Subcutaneous abdominal adipose tissue (tissue), 5 donors: ENCODE measurements around the gene EPB42.

Experiments used
- H3K27ac ChIP-seq: one replicate; pipeline ENCODE4 v1.7.0; 2013; ENCODE audit warnings: low read depth, mild to moderate bottlenecking, inconsistent platforms, low read length, moderate library complexity
- H3K27me3 ChIP-seq, 5 donors: one replicate each; pipeline ENCODE4 v1.7.0; 2013; ENCODE audit warnings: low read length in 5 of 5, inconsistent platforms in 1 of 5; ENCODE audit not compliant: control insufficient read depth in 5 of 5, insufficient read depth in 4 of 5
- H3K36me3 ChIP-seq, 5 donors: one replicate each; pipeline ENCODE4 v1.7.0; 2013; ENCODE audit warnings: low read length in 5 of 5; ENCODE audit not compliant: control insufficient read depth in 5 of 5, insufficient read depth in 5 of 5
- H3K4me1 ChIP-seq, 5 donors: one replicate each; pipeline ENCODE4 v1.7.0; 2013; ENCODE audit warnings: low read length in 5 of 5, mild to moderate bottlenecking in 3 of 5, moderate library complexity in 1 of 5; ENCODE audit not compliant: control insufficient read depth in 5 of 5, insufficient read depth in 5 of 5
- H3K4me3 ChIP-seq, 5 donors: one replicate each; pipeline ENCODE4 v1.7.0; 2013; ENCODE audit warnings: low read length in 5 of 5, low read depth in 1 of 5
- H3K9ac ChIP-seq, 5 donors: one replicate each; pipeline ENCODE4 v1.7.0; 2013; ENCODE audit warnings: low read length in 5 of 5, mild to moderate bottlenecking in 4 of 5, moderate library complexity in 3 of 5
- H3K9me3 ChIP-seq, 5 donors: one replicate each; pipeline ENCODE4 v1.7.0; 2013; ENCODE audit warnings: low read length in 5 of 5; ENCODE audit not compliant: control insufficient read depth in 5 of 5
- donor health status: healthy.
- donor health status: healthy.
- donor health status: healthy.
- donor health status: healthy.
- donor health status: healthy.

The EPB42 gene

DNA sequence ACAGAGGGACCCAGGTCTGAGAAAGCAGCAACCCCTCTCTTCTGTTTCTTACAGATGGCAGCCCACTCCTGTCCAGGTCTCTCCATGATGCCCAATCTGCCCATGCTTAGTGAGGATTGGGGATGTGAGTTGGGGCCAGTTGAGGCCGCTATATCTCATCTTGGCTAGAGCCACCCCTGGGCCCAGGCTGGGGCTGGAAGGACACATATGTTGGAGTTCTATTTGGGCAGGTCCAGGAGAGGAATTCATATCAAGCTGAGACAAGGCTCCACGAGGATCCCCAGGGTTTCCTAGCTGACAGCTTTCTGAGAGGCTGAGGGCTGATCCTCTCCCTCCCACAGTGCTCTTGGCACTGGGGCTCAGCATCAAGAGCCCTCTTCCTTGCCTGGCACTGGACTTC, 34.6 kb upstream of the EPB42 start:
- Histone ChIP-seq H3K27ac (no peak overlapping the region), H3K4me1 (peaks cover 0 to 2% (median 0%) of the 10 kb centered on the region in 5 donors), H3K27me3 (peaks cover 0 to 4% (median 0%) of the 10 kb centered on the region in 5 donors), H3K36me3 (no peaks in the 10 kb centered on the region), H3K9me3 (no peaks in the 10 kb centered on the region), H3K4me3 (no peak overlapping the region), H3K9ac (no peak overlapping the region)

DNA sequence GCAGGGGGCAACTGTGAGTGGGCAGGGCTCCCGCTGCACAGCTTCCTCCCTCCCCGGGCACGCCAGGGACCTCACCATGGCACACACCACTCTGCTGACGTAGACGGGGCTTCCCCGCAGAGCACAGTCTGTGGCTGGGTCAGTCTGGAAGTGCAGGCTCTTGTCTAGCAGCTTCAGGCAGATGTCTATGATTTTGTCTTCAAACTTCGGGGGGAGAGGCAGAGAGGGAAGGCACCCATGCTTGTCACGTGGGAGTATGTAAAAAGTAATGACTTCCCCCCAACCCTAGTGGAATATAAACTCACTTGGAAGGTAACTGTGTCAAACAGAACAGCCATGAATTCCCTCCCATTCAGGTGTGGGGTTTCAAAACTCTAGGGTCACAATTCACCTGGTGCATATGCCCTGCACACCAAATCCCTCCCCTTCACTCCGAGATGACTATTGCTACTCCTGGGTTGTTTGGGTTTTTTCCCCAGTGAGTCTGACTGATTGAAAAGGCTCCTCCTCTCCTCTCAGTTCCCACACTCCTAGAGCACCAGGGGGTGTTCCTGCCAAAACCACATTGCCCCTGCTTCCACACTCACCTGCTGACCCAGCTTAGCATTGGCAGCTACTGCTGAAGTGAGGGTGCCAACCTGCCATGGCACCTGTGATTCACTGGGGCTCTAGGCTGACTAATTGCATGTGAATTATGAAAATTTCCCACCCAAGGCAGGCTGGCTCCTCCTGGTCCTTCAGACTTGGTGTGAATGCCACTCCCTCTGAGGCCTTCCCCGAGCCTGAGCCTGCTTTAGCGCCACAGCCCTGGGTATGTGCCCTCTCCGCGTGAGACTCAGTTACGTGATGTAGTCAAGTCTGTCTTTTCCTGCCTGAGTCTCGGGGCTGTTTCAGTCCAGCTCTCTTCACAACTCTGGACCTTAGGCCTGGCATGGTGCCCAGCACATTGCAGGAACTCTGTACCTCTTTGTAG, 32.9 kb upstream of the EPB42 start:
- Histone ChIP-seq H3K27ac (no peak overlapping the region), H3K9ac (no peak overlapping the region), H3K4me1 (peaks cover 0 to 2% (median 0%) of the 10 kb centered on the region in 5 donors), H3K36me3 (no peaks in the 10 kb centered on the region), H3K27me3 (peaks cover 0 to 4% (median 0%) of the 10 kb centered on the region in 5 donors), H3K4me3 (no peak overlapping the region), H3K9me3 (no peaks in the 10 kb centered on the region)

DNA sequence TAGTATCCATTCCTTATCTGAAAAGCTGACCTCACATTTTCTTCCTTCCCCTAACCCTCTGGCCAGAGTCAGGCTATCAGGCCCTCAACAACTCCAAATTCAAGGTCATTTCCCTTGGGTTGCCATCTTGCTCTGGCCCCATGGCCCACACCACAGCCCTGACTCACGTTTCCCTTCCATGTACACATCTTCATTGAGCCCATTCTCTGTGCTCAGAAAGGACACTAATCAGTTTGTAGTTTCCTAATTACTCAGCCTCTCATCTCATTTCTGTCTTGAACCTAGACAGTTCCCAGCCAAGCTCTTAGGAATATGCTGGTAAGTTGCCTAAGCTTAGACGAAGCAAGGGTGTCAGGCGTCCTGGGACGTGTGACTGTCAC, 31.0 kb upstream of the EPB42 start:
- Histone ChIP-seq H3K36me3 (no peaks in the 10 kb centered on the region), H3K4me3 (no peak overlapping the region), H3K4me1 (peaks cover 0 to 2% (median 0%) of the 10 kb centered on the region in 5 donors), H3K9ac (no peak overlapping the region), H3K9me3 (no peaks in the 10 kb centered on the region), H3K27ac (no peak overlapping the region), H3K27me3 (peaks cover 0 to 4% (median 0%) of the 10 kb centered on the region in 5 donors)

DNA sequence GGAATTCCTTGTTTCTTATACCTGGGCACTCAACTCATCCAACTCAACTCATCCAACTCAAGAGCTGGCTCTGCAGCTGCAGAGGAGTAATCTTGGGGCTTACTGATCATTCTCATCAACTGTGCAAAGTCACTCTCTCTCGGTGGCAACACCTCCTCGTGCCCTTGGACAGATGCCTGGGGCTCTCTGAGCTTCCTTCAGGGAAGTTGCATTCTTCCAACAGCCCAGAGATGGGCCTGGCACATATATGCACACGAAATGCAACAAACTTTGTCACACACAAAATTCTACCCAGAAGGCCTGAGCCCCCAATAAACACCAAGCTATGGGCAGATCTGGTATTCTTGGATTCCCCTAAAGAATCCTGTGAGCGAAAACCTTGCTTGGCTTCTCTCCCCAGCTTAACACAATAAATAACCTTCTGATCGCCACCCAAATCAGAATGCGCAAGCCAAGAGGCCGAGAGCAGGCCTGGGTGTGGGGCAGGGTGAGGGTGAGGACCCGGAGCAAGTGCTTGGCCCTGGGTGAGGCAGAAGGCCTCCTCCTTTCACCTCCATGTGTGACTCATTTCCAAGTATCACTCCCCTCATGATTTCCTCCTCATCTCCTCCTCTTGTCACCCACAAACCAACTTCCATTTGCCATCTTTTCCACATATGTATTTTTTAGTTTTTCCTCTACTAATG, 30.5 kb upstream of the EPB42 start:
- peaks cover 0 to 2% (median 0%) of the 10 kb centered on the region in 5 donors for H3K4me1 ChIP-seq
- H3K4me3 ChIP-seq, result no peak overlapping the region
- no peaks in the 10 kb centered on the region for H3K9me3 ChIP-seq
- no peaks in the 10 kb centered on the region for H3K36me3 ChIP-seq
- H3K27me3 ChIP-seq, result peaks cover 0 to 4% (median 0%) of the 10 kb centered on the region in 5 donors
- no peak overlapping the region for H3K27ac ChIP-seq
- H3K9ac ChIP-seq, result no peak overlapping the region

DNA sequence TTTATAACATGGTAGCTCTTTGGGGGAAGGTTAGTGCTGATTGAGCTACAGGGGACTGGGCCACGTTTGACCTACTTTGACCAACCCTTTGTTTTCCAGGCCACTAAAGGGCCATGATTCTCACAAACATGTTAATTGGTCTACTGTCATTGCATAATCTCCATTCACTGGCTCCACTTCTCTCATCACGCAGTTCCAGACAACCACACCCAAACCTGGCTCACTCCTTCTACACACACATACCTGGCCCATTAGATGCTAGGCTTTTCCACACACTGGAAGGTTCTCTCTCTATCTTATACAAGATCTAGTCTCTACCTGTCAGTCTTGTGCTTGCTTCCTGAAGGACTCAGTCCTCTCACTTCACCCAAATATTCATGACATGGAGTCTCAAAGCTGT, 30.0 kb upstream of the EPB42 start:
- Histone ChIP-seq H3K27me3 (peaks cover 0 to 4% (median 0%) of the 10 kb centered on the region in 5 donors), H3K9me3 (no peaks in the 10 kb centered on the region), H3K36me3 (no peaks in the 10 kb centered on the region), H3K27ac (no peak overlapping the region), H3K9ac (no peak overlapping the region), H3K4me3 (no peak overlapping the region), H3K4me1 (peaks cover 0 to 2% (median 0%) of the 10 kb centered on the region in 5 donors)

DNA sequence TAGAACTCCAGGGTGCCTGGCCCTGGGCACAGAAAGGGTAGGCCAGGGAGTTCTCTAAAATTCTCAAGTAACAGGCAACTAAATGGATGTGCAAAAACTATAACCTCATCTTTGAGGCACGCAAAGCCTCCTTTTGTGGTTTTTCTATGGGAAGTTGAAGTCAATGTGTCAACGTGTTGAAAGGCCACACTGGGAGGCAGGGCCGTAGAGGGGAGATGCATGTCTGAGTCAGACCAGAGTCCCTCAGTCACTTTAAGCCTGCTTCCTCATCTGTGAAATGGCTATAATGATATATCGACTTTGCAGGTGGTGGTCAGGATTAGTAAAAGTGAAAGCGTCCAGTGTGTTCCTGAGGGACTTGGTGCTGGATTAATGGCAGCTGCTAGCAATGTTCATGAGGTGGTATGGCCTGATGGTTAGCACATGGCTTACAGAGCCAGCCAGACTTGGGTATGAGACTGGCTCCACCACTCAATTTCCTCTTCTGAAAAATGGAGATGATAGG, 28.9 kb upstream of the EPB42 start:
- Histone ChIP-seq H3K9ac (no peak overlapping the region), H3K27me3 (peaks cover 0 to 4% (median 0%) of the 10 kb centered on the region in 5 donors)

DNA sequence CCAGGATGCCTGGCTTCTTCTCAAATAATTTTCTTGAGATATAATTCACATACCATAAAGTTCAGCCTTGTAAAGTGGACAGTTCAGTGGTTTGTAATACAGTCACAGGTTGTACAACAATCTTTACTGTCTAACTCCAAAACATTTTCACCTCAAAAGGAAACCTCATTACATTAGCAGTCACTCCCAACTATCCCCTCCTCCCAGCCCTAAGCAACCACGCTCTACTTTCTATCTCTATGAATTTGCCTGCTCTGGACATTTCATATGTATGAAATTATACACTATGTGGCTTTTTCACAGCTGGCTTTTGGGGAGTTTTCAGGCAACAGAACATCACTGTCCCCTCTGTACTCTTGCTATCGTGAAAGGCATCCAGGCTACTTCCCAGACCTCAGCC, 28.4 kb upstream of the EPB42 start:
- no peaks in the 10 kb centered on the region for H3K9me3 ChIP-seq
- no peaks in the 10 kb centered on the region for H3K36me3 ChIP-seq
- H3K27ac ChIP-seq, result no peak overlapping the region
- H3K4me3 ChIP-seq, result no peak overlapping the region
- H3K9ac ChIP-seq, result no peak overlapping the region
- H3K4me1 ChIP-seq, result peaks cover 0 to 2% (median 0%) of the 10 kb centered on the region in 5 donors
- H3K27me3 ChIP-seq, result peaks cover 0 to 4% (median 0%) of the 10 kb centered on the region in 5 donors

More for the DNA sequence above, 28.9 kb upstream of the EPB42 start:
- H3K36me3 ChIP-seq, result no peaks in the 10 kb centered on the region
- H3K4me1 ChIP-seq, result peaks cover 0 to 2% (median 0%) of the 10 kb centered on the region in 5 donors
- no peak overlapping the region for H3K4me3 ChIP-seq
- no peak overlapping the region for H3K27ac ChIP-seq
- no peaks in the 10 kb centered on the region for H3K9me3 ChIP-seq

DNA sequence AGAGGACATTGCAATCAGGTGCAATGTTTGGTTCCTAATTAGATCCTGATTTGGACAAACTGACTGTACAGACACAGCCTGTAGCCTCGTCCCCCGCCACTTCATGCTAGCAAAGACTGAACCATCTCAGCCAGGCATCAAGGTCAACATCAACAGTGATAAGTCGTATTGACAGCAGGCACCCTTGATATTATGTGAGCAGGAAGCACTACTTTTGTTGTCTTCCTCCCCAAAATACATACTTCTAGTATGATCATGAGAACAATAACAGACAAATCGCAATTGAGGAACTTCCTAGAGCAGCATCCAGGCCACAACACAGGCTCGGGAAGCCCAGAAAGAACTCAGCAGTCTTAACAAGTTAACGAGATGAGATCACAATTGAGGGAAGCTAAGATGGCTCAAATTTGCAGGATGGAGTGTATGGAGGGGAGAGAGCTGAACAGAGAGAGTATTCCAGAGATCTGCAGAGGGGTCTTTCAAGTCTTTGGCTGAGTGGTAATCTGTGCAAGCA, 25.5 kb upstream of the EPB42 start:
- Histone ChIP-seq H3K4me3 (no peak overlapping the region), H3K27me3 (no peaks in the 10 kb centered on the region), H3K9me3 (no peaks in the 10 kb centered on the region), H3K36me3 (no peaks in the 10 kb centered on the region), H3K4me1 (peaks cover 0 to 14% (median 2%) of the 10 kb centered on the region in 5 donors), H3K9ac (no peak overlapping the region), H3K27ac (no peak overlapping the region)

DNA sequence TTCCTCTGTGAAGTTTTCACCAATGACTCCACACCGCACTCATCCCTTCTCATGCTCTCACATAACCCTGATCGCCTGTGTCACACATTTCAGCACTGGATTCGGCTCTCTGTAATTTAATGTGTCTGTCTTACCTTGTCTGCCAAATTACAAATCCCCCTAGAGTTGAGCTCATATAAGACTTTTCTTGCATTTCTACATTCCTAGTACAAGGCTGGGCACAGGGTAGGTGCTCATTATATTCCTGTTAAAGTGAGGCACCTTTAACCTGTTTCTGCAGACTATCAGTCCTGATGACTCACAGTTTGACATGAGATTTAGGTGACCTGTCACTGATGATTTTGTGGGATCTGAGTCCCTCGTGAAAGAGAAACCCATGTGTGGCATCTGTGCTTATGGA, 23.3 kb upstream of the EPB42 start:
- Histone ChIP-seq H3K9me3 (no peaks in the 10 kb centered on the region), H3K4me1 (peaks cover 0 to 23% (median 6%) of the 10 kb centered on the region in 5 donors), H3K4me3 (no peak overlapping the region), H3K27ac (no peak overlapping the region), H3K27me3 (no peaks in the 10 kb centered on the region), H3K9ac (no peak overlapping the region), H3K36me3 (no peaks in the 10 kb centered on the region)
